ENCODE measurements around the gene CEP250.

DNA sequence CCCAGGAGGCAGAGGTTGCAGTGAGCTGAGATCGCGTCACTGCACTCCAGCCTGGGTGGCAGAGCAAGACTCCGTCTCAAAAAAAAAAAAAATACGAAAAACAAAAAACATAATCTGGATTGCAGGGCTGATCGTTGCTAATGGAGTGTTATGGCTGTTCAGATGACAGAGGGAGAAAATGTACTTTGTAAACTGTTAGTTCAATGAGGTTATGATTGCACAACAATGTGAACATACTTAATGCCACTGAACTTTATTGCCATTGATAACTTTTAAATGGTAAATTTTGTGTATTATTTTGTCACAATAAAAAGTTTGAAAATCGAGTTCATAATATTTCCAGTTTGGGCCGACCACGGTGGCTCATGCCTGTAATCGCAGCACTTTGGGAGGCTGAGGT, 63.6 kb downstream of the CEP250 start:
- no peak for TF ChIP-seq GATA3 (IDR thresholded peaks at IDR 0.05; ENCODE audit: low read depth, low read length)
- TF ChIP-seq GATA2 (IDR thresholded peaks at IDR 0.05; ENCODE audit: low read depth, low read length), result no peak
